ENCODE measurements around the gene ITGB6. TPM values are rescaled to one million over a fixed set of nuclear protein-coding genes. Genes with fewer than 3 reads are reported as not detected.

The ITGB6 gene
- total RNA-seq, 1 donor: under 0.01 TPM

GRCh38 chr2:160242893-160243564, 43.0 kb upstream of the ITGB6 start:
- no peak overlapping the region for H3K4me3 ChIP-seq (ENCODE audit: insufficient read depth, low read length)
- no peaks in the 10 kb centered on the region for H4K20me1 ChIP-seq (ENCODE audit: insufficient read depth, low read length)
- no peaks in the 10 kb centered on the region for H3K9me3 ChIP-seq (ENCODE audit: low read depth, low read length)
- DNase-seq (ENCODE audit: insufficient read length, low spot score, missing footprints): no peak
- no peak overlapping the region for H3K4me2 ChIP-seq (ENCODE audit: insufficient read depth, low read length)
- no peak for TF ChIP-seq CTCF (IDR thresholded peaks at IDR 0.05; ENCODE audit: extremely low read depth, low read depth, low read length)
- H3K27me3 ChIP-seq (ENCODE audit: insufficient read depth, low read length): no peaks in the 10 kb centered on the region
- H2AFZ ChIP-seq (ENCODE audit: low read length): peak overlapping the region; percentile 22
- H3K27ac ChIP-seq (ENCODE audit: low read depth, low read length): no peak overlapping the region
- no peaks in the 10 kb centered on the region for H3K79me2 ChIP-seq (ENCODE audit: insufficient read depth, low read length)
- no peaks in the 10 kb centered on the region for H3K36me3 ChIP-seq (ENCODE audit: insufficient read depth, low read length)
- H3K4me1 ChIP-seq (ENCODE audit: insufficient read depth, low read length): peaks cover 14% of the 10 kb centered on the region

- H3K4me2 ChIP-seq (ENCODE audit: insufficient read depth, low read length): peak overlapping the region; percentile 43
- H3K9me3 ChIP-seq (ENCODE audit: low read depth, low read length): no peaks in the 10 kb centered on the region
- TF ChIP-seq CTCF (IDR thresholded peaks at IDR 0.05; ENCODE audit: extremely low read depth, low read depth, low read length): no peak
- no peak for DNase-seq (ENCODE audit: insufficient read length, low spot score, missing footprints)
- H3K36me3 ChIP-seq (ENCODE audit: insufficient read depth, low read length): no peaks in the 10 kb centered on the region
- H3K27me3 ChIP-seq (ENCODE audit: insufficient read depth, low read length): no peaks in the 10 kb centered on the region
- peaks cover 14% of the 10 kb centered on the region for H3K4me1 ChIP-seq (ENCODE audit: insufficient read depth, low read length)
- no peaks in the 10 kb centered on the region for H4K20me1 ChIP-seq (ENCODE audit: insufficient read depth, low read length)
- peak overlapping the region; percentile 60 for H3K27ac ChIP-seq (ENCODE audit: low read depth, low read length)
- no peaks in the 10 kb centered on the region for H3K79me2 ChIP-seq (ENCODE audit: insufficient read depth, low read length)
- peak overlapping the region; percentile 52 for H2AFZ ChIP-seq (ENCODE audit: low read length)
- no peak overlapping the region for H3K4me3 ChIP-seq (ENCODE audit: insufficient read depth, low read length)
Observed at GRCh38 chr2:160241251-160242137, 41.4 kb upstream of the ITGB6 start.

GRCh38 chr2:160239436-160239835, 39.4 kb upstream of the ITGB6 start:
- DNase-seq (ENCODE audit: insufficient read length, low spot score, missing footprints): no peak
- H2AFZ ChIP-seq (ENCODE audit: low read length): no peak overlapping the region
- no peaks in the 10 kb centered on the region for H3K79me2 ChIP-seq (ENCODE audit: insufficient read depth, low read length)
- H3K27me3 ChIP-seq (ENCODE audit: insufficient read depth, low read length): no peaks in the 10 kb centered on the region
- peaks cover 14% of the 10 kb centered on the region for H3K4me1 ChIP-seq (ENCODE audit: insufficient read depth, low read length)
- H3K9me3 ChIP-seq (ENCODE audit: low read depth, low read length): no peaks in the 10 kb centered on the region
- H3K27ac ChIP-seq (ENCODE audit: low read depth, low read length): no peak overlapping the region
- TF ChIP-seq CTCF (IDR thresholded peaks at IDR 0.05; ENCODE audit: extremely low read depth, low read depth, low read length): no peak
- no peak overlapping the region for H3K4me3 ChIP-seq (ENCODE audit: insufficient read depth, low read length)
- no peaks in the 10 kb centered on the region for H3K36me3 ChIP-seq (ENCODE audit: insufficient read depth, low read length)
- no peaks in the 10 kb centered on the region for H4K20me1 ChIP-seq (ENCODE audit: insufficient read depth, low read length)
- H3K4me2 ChIP-seq (ENCODE audit: insufficient read depth, low read length): no peak overlapping the region

GRCh38 chr2:160238392-160238791, 38.3 kb upstream of the ITGB6 start:
- DNase-seq (ENCODE audit: insufficient read length, low spot score, missing footprints): no peak
- no peaks in the 10 kb centered on the region for H3K79me2 ChIP-seq (ENCODE audit: insufficient read depth, low read length)
- H3K4me2 ChIP-seq (ENCODE audit: insufficient read depth, low read length): no peak overlapping the region
- no peaks in the 10 kb centered on the region for H3K36me3 ChIP-seq (ENCODE audit: insufficient read depth, low read length)
- no peak overlapping the region for H2AFZ ChIP-seq (ENCODE audit: low read length)
- no peak for TF ChIP-seq CTCF (IDR thresholded peaks at IDR 0.05; ENCODE audit: extremely low read depth, low read depth, low read length)
- H4K20me1 ChIP-seq (ENCODE audit: insufficient read depth, low read length): no peaks in the 10 kb centered on the region
- no peaks in the 10 kb centered on the region for H3K9me3 ChIP-seq (ENCODE audit: low read depth, low read length)
- peaks cover 14% of the 10 kb centered on the region for H3K4me1 ChIP-seq (ENCODE audit: insufficient read depth, low read length)
- H3K27ac ChIP-seq (ENCODE audit: low read depth, low read length): no peak overlapping the region
- no peaks in the 10 kb centered on the region for H3K27me3 ChIP-seq (ENCODE audit: insufficient read depth, low read length)
- no peak overlapping the region for H3K4me3 ChIP-seq (ENCODE audit: insufficient read depth, low read length)

Data from osteoblast (primary cell).